ENCODE results near the gene GATA5. TPM values are rescaled to one million over a fixed set of nuclear protein-coding genes. Genes with fewer than 3 reads are reported as not detected.

Gene GATA5
- total RNA-seq, 2 experiments from 2014 or later: not detected

- H3K9me3 Mint-ChIP-seq: no peaks in the 10 kb centered on the region
- no peak overlapping the region for H3K27ac Mint-ChIP-seq
- H3K27me3 Mint-ChIP-seq: peaks cover 66% of the 10 kb centered on the region
- H3K4me1 Mint-ChIP-seq: peaks cover 1% of the 10 kb centered on the region
- no peak for DNase-seq
- no peak overlapping the region for H3K4me3 Mint-ChIP-seq
- H3K36me3 Mint-ChIP-seq: no peaks in the 10 kb centered on the region
Measured at GRCh38 chr20:62474604-62475026, 1.2 kb downstream of the GATA5 start.

DNA sequence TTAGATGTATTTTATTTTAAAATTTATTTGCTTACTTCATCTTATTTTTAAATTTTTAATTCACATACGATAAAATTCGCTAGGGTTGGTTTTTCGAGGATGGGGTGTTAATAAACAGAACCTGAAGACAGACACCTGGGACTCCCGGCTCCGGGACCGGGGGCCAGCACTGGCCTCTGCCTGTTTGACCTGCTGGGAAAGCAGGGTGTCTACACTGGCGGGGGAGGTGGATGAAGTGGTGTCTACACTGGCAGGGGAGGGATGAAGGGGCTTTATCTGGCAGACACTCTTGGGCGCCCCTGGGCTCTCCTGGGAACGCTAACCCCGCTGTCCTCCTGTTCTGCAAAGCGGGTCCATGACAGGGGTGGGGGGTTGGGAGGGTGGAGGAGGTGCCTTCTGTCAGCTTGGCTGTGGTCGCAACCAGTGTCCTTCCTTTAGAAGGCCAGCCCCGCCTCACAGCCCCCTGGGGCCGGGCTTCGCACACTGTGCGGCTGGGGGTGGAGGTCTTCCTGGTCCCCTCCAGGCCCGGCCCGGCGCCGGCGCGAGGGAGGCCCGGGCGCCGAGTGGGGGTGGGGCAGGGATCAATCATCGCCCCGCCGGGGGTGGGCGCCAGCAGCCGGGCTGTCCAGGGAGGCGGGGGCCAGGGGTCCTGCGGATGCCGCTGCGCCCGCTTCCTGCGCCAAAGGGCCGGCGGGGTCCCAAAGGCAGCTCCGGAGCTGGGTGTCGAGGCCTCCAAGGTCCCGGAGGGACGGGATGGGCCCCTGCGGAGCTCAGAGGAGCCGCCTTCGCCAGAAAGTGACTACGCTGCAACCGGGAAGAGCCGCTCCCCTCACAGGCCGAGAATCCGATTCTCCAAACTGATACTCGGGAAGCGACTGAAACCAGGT lies 1.8 kb downstream of the GATA5 start:
- Mint-ChIP-seq H3K27me3 (peaks cover 59% of the 10 kb centered on the region), H3K4me3 (no peak overlapping the region), H3K4me1 (peaks cover 1% of the 10 kb centered on the region), H3K36me3 (no peaks in the 10 kb centered on the region), H3K27ac (no peak overlapping the region), H3K9me3 (no peaks in the 10 kb centered on the region)
- DNase-seq: no peak

DNA sequence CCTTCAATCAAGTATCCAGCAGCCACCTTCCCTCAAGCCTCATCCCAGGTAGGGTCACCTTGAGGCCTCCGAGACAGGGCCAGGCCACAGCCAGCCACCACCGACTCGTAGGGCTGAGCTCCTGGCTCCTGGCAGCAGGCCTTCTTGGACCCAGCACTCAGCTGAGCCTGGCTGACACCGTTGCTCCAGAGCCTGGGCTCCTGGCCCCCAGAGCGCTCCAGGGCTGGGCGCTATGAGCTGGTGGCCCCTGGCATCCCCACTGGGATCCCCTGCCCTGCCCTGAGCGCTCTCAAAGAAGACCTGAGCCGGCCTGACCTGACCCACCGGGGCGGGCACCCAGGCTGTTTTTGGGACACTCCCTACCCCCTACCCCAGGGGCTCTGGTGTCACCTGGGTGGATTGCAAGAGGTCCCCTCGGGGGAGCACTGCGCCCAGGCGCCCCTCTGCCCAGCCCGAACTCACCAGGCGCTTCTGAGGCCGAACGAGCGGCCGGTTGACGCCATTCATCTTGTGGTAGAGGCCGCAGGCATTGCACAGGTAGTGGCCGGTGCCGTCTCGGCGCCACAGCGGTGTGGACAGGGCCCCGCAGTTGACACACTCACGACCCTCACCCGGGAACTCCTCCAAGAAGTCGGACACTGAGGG lies 2.7 kb downstream of the GATA5 start:
- peaks cover 1% of the 10 kb centered on the region for H3K4me1 Mint-ChIP-seq
- H3K9me3 Mint-ChIP-seq: no peaks in the 10 kb centered on the region
- no peak for DNase-seq
- H3K27me3 Mint-ChIP-seq: peaks cover 50% of the 10 kb centered on the region
- H3K27ac Mint-ChIP-seq: no peak overlapping the region
- H3K36me3 Mint-ChIP-seq: no peaks in the 10 kb centered on the region
- H3K4me3 Mint-ChIP-seq: no peak overlapping the region

DNA sequence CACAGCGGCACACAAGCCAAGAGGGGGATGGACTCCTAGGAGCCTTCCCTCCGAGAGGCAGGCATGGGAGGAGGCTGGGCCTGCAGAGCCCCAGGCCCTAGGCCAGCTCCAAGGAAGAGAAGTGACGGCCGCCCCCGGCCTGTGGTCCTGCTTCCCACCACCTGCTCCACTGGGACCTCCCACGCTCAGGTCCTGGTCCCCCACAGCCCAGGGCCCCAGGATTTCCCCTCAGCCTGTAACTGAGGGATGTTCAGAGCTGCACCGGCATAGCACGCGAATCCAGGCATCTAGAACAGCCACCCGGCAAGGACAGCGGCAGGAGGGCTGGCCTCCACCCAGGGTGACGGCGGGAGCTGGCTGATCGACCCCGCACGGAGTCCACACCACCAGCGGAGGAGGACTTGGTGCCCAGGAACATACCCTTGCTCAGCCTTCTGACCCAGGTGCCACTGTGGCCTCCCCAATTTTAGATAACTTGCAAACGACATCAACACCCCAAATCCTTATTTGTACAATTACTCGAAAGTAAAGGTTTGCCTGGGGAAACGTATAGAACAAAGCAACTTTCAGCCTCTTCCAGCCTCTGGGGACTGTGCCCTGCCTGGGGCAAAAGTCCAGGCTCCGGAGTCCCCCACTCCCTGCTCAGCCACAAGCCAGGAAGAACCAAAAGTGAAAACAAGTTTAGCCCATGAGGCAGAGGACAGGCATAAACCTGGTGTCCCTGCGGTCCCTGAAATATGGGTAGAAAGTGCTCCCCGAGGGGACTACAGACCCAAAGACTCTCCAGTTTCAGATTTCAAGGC lies 3.5 kb downstream of the GATA5 start:
- peaks cover 1% of the 10 kb centered on the region for H3K4me1 Mint-ChIP-seq
- H3K36me3 Mint-ChIP-seq: no peaks in the 10 kb centered on the region
- no peak for DNase-seq
- H3K27ac Mint-ChIP-seq: no peak overlapping the region
- no peaks in the 10 kb centered on the region for H3K9me3 Mint-ChIP-seq
- H3K27me3 Mint-ChIP-seq: peaks cover 43% of the 10 kb centered on the region
- no peak overlapping the region for H3K4me3 Mint-ChIP-seq

DNA sequence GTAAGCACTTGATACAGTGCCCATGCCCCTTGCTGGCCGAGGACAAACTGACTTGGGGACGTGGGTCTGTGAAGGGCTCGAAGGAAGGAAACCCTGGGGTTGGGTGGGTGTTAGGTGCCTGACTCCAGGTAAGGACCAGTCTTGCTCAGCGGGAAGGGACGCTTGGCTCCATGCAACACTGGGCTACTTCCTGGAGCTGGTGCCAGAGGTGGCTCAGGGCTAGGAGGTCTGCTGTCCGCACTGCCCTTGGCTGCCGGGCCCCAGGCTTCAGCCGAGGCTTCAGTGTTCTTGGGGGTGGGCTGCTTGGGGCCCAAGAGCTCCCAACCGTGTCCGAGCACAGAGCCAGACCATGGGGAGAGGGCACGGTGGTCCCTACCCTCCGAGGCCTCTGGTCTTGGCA lies 5.3 kb downstream of the GATA5 start:
- no peaks in the 10 kb centered on the region for H3K9me3 Mint-ChIP-seq
- DNase-seq: no peak
- H3K27ac Mint-ChIP-seq: no peak overlapping the region
- no peaks in the 10 kb centered on the region for H3K4me1 Mint-ChIP-seq
- H3K4me3 Mint-ChIP-seq: no peak overlapping the region
- H3K27me3 Mint-ChIP-seq: peaks cover 34% of the 10 kb centered on the region
- no peaks in the 10 kb centered on the region for H3K36me3 Mint-ChIP-seq

- DNase-seq: no peak
- Mint-ChIP-seq H3K4me1 (no peaks in the 10 kb centered on the region), H3K27me3 (peaks cover 34% of the 10 kb centered on the region), H3K9me3 (no peaks in the 10 kb centered on the region), H3K36me3 (no peaks in the 10 kb centered on the region), H3K4me3 (no peak overlapping the region), H3K27ac (no peak overlapping the region)
Measured at GRCh38 chr20:62470001-62470400, 5.8 kb downstream of the GATA5 start.

DNA sequence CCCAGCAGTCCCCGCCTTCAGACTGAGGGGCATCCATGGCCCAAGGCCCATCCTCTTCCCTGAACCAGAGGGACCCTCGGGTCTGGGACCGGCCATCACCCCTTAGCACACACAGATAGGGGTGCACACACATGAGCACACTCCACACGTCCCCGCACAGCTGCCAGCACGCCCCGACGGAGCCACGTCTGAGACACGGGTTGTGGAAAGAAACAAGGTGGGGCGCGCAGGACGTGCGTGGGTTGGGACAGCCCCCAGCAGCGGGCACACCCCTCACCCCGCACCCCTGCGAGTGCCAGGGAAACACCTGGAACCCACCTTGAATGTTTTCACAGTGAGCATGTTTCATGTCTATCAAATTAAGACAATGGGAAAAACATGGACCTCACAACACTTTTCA lies 6.4 kb downstream of the GATA5 start:
- Mint-ChIP-seq H3K36me3 (no peaks in the 10 kb centered on the region), H3K9me3 (no peaks in the 10 kb centered on the region), H3K4me1 (no peaks in the 10 kb centered on the region), H3K27me3 (peaks cover 30% of the 10 kb centered on the region), H3K4me3 (no peak overlapping the region), H3K27ac (no peak overlapping the region)
- DNase-seq: no peak

GRCh38 chr20:62466806-62467537 lies 8.8 kb downstream of the GATA5 start:
- peak overlapping the region; percentile 65 for H3K27ac Mint-ChIP-seq
- DNase-seq: no peak
- H3K9me3 Mint-ChIP-seq: no peaks in the 10 kb centered on the region
- no peaks in the 10 kb centered on the region for H3K4me1 Mint-ChIP-seq
- H3K36me3 Mint-ChIP-seq: no peaks in the 10 kb centered on the region
- peaks cover 11% of the 10 kb centered on the region for H3K27me3 Mint-ChIP-seq
- no peak overlapping the region for H3K4me3 Mint-ChIP-seq

- H3K4me1 Mint-ChIP-seq: no peaks in the 10 kb centered on the region
- H3K27ac Mint-ChIP-seq: no peak overlapping the region
- no peaks in the 10 kb centered on the region for H3K9me3 Mint-ChIP-seq
- H3K36me3 Mint-ChIP-seq: no peaks in the 10 kb centered on the region
- no peak overlapping the region for H3K4me3 Mint-ChIP-seq
- DNase-seq: no peak
- H3K27me3 Mint-ChIP-seq: peaks cover 9% of the 10 kb centered on the region
Measured at GRCh38 chr20:62466072-62466760, 9.6 kb downstream of the GATA5 start.

GRCh38 chr20:62464990-62465389 lies 10.8 kb downstream of the GATA5 start:
- H3K4me3 Mint-ChIP-seq: no peak overlapping the region
- no peak overlapping the region for H3K27ac Mint-ChIP-seq
- no peaks in the 10 kb centered on the region for H3K36me3 Mint-ChIP-seq
- no peaks in the 10 kb centered on the region for H3K9me3 Mint-ChIP-seq
- H3K4me1 Mint-ChIP-seq: no peaks in the 10 kb centered on the region
- H3K27me3 Mint-ChIP-seq: peaks cover 4% of the 10 kb centered on the region
- DNase-seq: no peak

GRCh38 chr20:62464425-62464770 lies 11.4 kb downstream of the GATA5 start:
- Mint-ChIP-seq H3K9me3 (no peaks in the 10 kb centered on the region), H3K4me1 (no peaks in the 10 kb centered on the region)

GRCh38 chr20:62463651-62464424 lies 12.0 kb downstream of the GATA5 start:
- H3K27me3 Mint-ChIP-seq: no peaks in the 10 kb centered on the region
- DNase-seq: no peak
- H3K36me3 Mint-ChIP-seq: no peaks in the 10 kb centered on the region
- H3K4me3 Mint-ChIP-seq: no peak overlapping the region
- H3K4me1 Mint-ChIP-seq: no peaks in the 10 kb centered on the region
- H3K27ac Mint-ChIP-seq: no peak overlapping the region
- H3K9me3 Mint-ChIP-seq: no peaks in the 10 kb centered on the region

More at GRCh38 chr20:62464425-62464770, 11.4 kb downstream of the GATA5 start:
- no peak overlapping the region for H3K27ac Mint-ChIP-seq
- DNase-seq: no peak
- H3K36me3 Mint-ChIP-seq: no peaks in the 10 kb centered on the region
- no peaks in the 10 kb centered on the region for H3K27me3 Mint-ChIP-seq
- H3K4me3 Mint-ChIP-seq: no peak overlapping the region

DNA sequence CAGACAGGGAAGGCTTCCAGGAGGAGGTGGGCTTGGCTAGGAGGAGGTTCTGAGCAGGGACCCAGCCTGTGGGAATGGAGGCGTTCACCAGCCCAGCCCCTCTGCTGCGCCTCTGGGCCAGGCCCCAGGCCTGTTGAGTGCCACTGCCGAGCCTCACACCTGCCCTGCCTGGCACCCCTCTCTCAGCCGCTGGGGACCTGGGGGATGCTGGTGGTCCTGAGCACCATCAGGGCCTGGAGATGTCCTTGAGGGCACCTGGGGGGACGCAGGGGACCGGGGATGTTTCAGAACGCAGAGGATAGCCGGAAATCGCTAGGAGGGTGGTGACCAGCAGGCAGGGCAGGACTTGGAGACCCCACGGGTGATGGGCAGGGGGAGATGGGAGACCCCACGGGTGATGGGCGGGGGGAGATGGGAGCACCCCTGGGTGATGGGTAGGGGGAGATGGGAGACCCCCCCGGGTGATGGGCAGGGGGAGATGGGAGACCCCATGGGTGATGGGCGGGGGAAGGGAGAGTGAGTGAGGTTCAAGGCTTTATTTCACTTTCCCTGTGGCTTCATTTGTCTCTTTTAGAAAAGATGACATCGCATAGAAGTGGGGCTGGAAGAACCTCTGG lies 12.7 kb downstream of the GATA5 start:
- Mint-ChIP-seq H3K4me1 (no peaks in the 10 kb centered on the region), H3K4me3 (no peak overlapping the region), H3K27me3 (peaks cover 3% of the 10 kb centered on the region), H3K9me3 (no peaks in the 10 kb centered on the region), H3K27ac (no peak overlapping the region), H3K36me3 (no peaks in the 10 kb centered on the region)
- DNase-seq: no peak
